Measurements from ENCODE around the gene C19orf85.
A peak's percentile ranks its signal among the peaks of the same experiment; 100 is the strongest.
"Not testable (repeated sequence)": the region's sequence is repeated elsewhere in the genome, so short reads cannot be mapped to it uniquely, and the experiment has no call there.

The C19orf85 gene

GRCh38 chr19:55423225-55424005 lies 41.1 kb downstream of the C19orf85 start:
- H3K27me3 ChIP-seq (replicated peaks; ENCODE audit: control insufficient read depth, insufficient read depth, low read length, poor library complexity, severe bottlenecking) = peaks cover under 1% of the 10 kb centered on the region
- H3K4me1 ChIP-seq (ENCODE audit: control insufficient read depth, insufficient read depth, low read length, poor library complexity, severe bottlenecking) = peaks cover 18% of the 10 kb centered on the region
- no peak overlapping the region for H3K27ac ChIP-seq (ENCODE audit: insufficient read depth, low read length, poor library complexity, severe bottlenecking)
- H3K4me3 ChIP-seq (ENCODE audit: insufficient read depth, low read depth, low read length, poor library complexity, severe bottlenecking) = no peak overlapping the region
- no peaks in the 10 kb centered on the region for H3K9me3 ChIP-seq (ENCODE audit: control insufficient read depth, low read length)
- no peak for DNase-seq
- H3K36me3 ChIP-seq (ENCODE audit: control insufficient read depth, insufficient read depth, low read length) = no peaks in the 10 kb centered on the region

GRCh38 chr19:55421281-55421680 lies 43.3 kb downstream of the C19orf85 start:
- H3K27me3 ChIP-seq (replicated peaks; ENCODE audit: control insufficient read depth, insufficient read depth, low read length, poor library complexity, severe bottlenecking); H3K4me3 ChIP-seq (ENCODE audit: insufficient read depth, low read depth, low read length, poor library complexity, severe bottlenecking); H3K27ac ChIP-seq (ENCODE audit: insufficient read depth, low read length, poor library complexity, severe bottlenecking); H3K36me3 ChIP-seq (ENCODE audit: control insufficient read depth, insufficient read depth, low read length); H3K9me3 ChIP-seq (ENCODE audit: control insufficient read depth, low read length): not testable (repeated sequence)
- peaks cover 18% of the 10 kb centered on the region for H3K4me1 ChIP-seq (ENCODE audit: control insufficient read depth, insufficient read depth, low read length, poor library complexity, severe bottlenecking)
- peak in 2 of 3 donors; percentile 19 to 50 for DNase-seq

- H3K4me1 ChIP-seq (ENCODE audit: control insufficient read depth, insufficient read depth, low read length, poor library complexity, severe bottlenecking) = peaks cover 18% of the 10 kb centered on the region
- H3K4me3 ChIP-seq (ENCODE audit: insufficient read depth, low read depth, low read length, poor library complexity, severe bottlenecking) = no peak overlapping the region
- H3K9me3 ChIP-seq (ENCODE audit: control insufficient read depth, low read length) = no peaks in the 10 kb centered on the region
- no peak for DNase-seq
- no peak overlapping the region for H3K27ac ChIP-seq (ENCODE audit: insufficient read depth, low read length, poor library complexity, severe bottlenecking)
- no peaks in the 10 kb centered on the region for H3K36me3 ChIP-seq (ENCODE audit: control insufficient read depth, insufficient read depth, low read length)
- no peaks in the 10 kb centered on the region for H3K27me3 ChIP-seq (replicated peaks; ENCODE audit: control insufficient read depth, insufficient read depth, low read length, poor library complexity, severe bottlenecking)
These were observed 44.8 kb downstream of the C19orf85 start for GRCh38 chr19:55419624-55420236.

GRCh38 chr19:55419103-55419502 lies 45.4 kb downstream of the C19orf85 start:
- no peak overlapping the region for H3K27ac ChIP-seq (ENCODE audit: insufficient read depth, low read length, poor library complexity, severe bottlenecking)
- peaks cover 18% of the 10 kb centered on the region for H3K4me1 ChIP-seq (ENCODE audit: control insufficient read depth, insufficient read depth, low read length, poor library complexity, severe bottlenecking)
- DNase-seq = no peak
- no peaks in the 10 kb centered on the region for H3K27me3 ChIP-seq (replicated peaks; ENCODE audit: control insufficient read depth, insufficient read depth, low read length, poor library complexity, severe bottlenecking)
- no peak overlapping the region for H3K4me3 ChIP-seq (ENCODE audit: insufficient read depth, low read depth, low read length, poor library complexity, severe bottlenecking)
- H3K36me3 ChIP-seq (ENCODE audit: control insufficient read depth, insufficient read depth, low read length) = no peaks in the 10 kb centered on the region
- H3K9me3 ChIP-seq (ENCODE audit: control insufficient read depth, low read length) = no peaks in the 10 kb centered on the region

DNA sequence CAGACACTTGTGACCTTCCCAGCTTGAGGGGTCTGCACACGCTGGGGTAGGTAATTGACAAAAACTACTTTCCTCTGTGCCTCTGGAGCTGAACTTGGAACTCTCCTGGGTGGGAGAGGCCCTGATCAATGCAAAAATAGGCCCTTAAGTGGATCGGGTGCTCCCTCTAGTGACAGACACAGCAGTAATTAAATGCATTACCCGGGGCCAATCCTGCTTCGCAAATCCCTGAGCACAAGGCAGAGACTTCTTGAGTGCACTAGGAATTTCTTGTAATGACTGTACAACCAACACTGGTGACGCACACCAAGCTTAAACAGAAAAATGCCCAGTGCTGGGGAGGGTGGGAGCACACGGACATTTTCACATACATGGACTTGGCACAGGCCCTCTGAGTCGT lies 46.4 kb downstream of the C19orf85 start:
- H3K4me1 ChIP-seq (ENCODE audit: control insufficient read depth, insufficient read depth, low read length, poor library complexity, severe bottlenecking) = peaks cover 18% of the 10 kb centered on the region
- no peaks in the 10 kb centered on the region for H3K27me3 ChIP-seq (replicated peaks; ENCODE audit: control insufficient read depth, insufficient read depth, low read length, poor library complexity, severe bottlenecking)
- DNase-seq = peak; percentile 11 to 42 (median 17)
- H3K27ac ChIP-seq (ENCODE audit: insufficient read depth, low read length, poor library complexity, severe bottlenecking) = no peak overlapping the region
- H3K9me3 ChIP-seq (ENCODE audit: control insufficient read depth, low read length) = no peaks in the 10 kb centered on the region
- H3K36me3 ChIP-seq (ENCODE audit: control insufficient read depth, insufficient read depth, low read length) = no peaks in the 10 kb centered on the region
- H3K4me3 ChIP-seq (ENCODE audit: insufficient read depth, low read depth, low read length, poor library complexity, severe bottlenecking) = no peak overlapping the region
